Measurements from ENCODE around the gene SEC14L5.

- TF ChIP-seq POLR2AphosphoS5 (IDR thresholded peaks at IDR 0.05; ENCODE audit: borderline replicate concordance, low read depth, low read length): no peak
- no peak for TF ChIP-seq EZH2 (IDR thresholded peaks at IDR 0.05)
These were observed 13.5 kb upstream of the SEC14L5 start for GRCh38 chr16:4944333-4945281.

Data from SK-N-MC (cell line).